ENCODE data around the gene PITPNM3.

PITPNM3 gene

DNA sequence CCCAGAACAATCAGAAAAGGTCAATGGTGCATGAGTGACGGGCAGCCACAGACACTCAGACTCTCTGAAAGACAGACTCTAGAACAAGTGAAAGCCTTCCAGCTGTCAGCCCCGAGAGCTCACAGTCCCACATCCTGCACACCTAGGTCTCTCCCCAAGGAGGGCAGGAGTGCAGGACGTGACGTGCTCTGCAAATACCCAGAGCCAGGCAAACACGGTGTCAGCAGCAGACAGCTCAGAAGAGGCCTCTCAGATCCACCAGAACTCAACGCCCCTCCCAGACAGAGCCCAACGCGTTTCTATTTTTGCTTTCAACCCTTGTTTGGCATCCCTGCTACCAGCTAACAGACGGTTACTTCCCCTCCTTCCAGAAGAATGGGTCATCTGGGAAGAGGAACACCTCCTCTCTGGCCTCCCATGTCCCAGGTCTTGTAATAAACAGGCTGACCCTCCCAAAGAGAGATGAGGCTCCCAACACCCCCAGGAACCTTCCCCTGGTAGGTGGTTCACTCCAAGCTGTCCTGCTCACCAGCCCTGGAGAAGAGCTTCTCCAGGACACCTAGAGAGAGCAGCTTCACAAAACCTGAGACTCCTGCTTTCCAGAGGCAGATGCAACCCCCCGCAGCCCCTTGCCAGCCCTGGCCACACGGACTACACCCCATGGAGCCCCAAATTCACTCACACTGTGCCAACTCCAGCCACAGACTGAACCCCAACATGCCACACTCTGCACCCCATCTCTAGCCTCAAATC lies 7.6 kb downstream of the PITPNM3 start:
- no peak overlapping the region; the same call in 1 of the 2 replicates for H2AFZ ChIP-seq (ENCODE audit: low read length)

DNA sequence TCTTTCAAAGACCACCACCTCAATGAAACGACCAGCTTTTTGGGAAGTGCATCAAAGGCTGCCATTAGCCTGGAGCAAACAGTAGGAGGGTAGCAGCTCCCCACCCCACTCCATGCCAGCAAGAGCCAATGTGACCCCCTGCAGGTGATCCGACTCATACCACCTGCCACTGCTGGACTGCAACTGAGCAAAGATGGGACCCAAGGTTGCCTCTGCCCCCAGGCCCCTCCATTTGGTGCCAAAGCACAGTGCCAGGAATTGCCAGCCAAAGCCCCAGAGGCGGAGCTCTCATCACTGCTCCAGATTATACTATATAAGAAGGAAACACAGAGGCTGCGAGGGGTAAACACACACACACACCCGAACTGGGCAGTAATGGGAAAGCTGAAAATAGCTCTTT lies 8.3 kb downstream of the PITPNM3 start:
- Histone ChIP-seq H3K9me3 (ENCODE audit: insufficient read depth, low read depth, low read length) (no peaks in the 10 kb centered on the region), H3K36me3 (ENCODE audit: insufficient read depth, low read length) (no peaks in the 10 kb centered on the region), H3K27me3 (ENCODE audit: insufficient read depth, low read length, poor library complexity, severe bottlenecking) (no peaks in the 10 kb centered on the region), H3F3A (ENCODE audit: low read depth) (no peaks in the 10 kb centered on the region), H3K9me2 (replicated peaks; ENCODE audit: low read depth, low read length) (no peaks in the 10 kb centered on the region), H3K79me2 (ENCODE audit: insufficient read depth, low read length) (no peaks in the 10 kb centered on the region), H4K20me1 (ENCODE audit: insufficient read depth, low read length, poor library complexity, severe bottlenecking) (no peaks in the 10 kb centered on the region), H3K4me2 (ENCODE audit: low read depth, low read length, poor library complexity, severe bottlenecking) (no peak overlapping the region), H2AFZ (ENCODE audit: low read length) (no peak overlapping the region; the same call in 1 of the 2 replicates), H3K4me1 (ENCODE audit: insufficient read depth, low read length, poor library complexity, severe bottlenecking) (no peaks in the 10 kb centered on the region), H3K4me3 (ENCODE audit: low read length, poor library complexity, severe bottlenecking) (no peak overlapping the region), H3K9ac (ENCODE audit: low read depth, low read length, poor library complexity, severe bottlenecking) (no peak overlapping the region)
- TF ChIP-seq EZH2phosphoT487 (IDR thresholded peaks at IDR 0.05; ENCODE audit: borderline replicate concordance) = no peak
- TF ChIP-seq, protein P1, sequence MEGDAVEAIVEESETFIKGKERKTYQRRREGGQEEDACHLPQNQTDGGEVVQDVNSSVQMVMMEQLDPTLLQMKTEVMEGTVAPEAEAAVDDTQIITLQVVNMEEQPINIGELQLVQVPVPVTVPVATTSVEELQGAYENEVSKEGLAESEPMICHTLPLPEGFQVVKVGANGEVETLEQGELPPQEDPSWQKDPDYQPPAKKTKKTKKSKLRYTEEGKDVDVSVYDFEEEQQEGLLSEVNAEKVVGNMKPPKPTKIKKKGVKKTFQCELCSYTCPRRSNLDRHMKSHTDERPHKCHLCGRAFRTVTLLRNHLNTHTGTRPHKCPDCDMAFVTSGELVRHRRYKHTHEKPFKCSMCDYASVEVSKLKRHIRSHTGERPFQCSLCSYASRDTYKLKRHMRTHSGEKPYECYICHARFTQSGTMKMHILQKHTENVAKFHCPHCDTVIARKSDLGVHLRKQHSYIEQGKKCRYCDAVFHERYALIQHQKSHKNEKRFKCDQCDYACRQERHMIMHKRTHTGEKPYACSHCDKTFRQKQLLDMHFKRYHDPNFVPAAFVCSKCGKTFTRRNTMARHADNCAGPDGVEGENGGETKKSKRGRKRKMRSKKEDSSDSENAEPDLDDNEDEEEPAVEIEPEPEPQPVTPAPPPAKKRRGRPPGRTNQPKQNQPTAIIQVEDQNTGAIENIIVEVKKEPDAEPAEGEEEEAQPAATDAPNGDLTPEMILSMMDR (conservative IDR thresholded peaks at IDR 0.05; ENCODE audit: low read length) = no peak

More for the DNA sequence above, 7.6 kb downstream of the PITPNM3 start:
- Histone ChIP-seq H3K27me3 (ENCODE audit: insufficient read depth, low read length, poor library complexity, severe bottlenecking) (no peaks in the 10 kb centered on the region), H3F3A (ENCODE audit: low read depth) (no peaks in the 10 kb centered on the region), H3K79me2 (ENCODE audit: insufficient read depth, low read length) (no peaks in the 10 kb centered on the region), H3K9me3 (ENCODE audit: insufficient read depth, low read depth, low read length) (no peaks in the 10 kb centered on the region), H3K4me1 (ENCODE audit: insufficient read depth, low read length, poor library complexity, severe bottlenecking) (no peaks in the 10 kb centered on the region), H3K9ac (ENCODE audit: low read depth, low read length, poor library complexity, severe bottlenecking) (no peak overlapping the region), H3K9me2 (replicated peaks; ENCODE audit: low read depth, low read length) (no peaks in the 10 kb centered on the region), H3K4me2 (ENCODE audit: low read depth, low read length, poor library complexity, severe bottlenecking) (no peak overlapping the region), H3K36me3 (ENCODE audit: insufficient read depth, low read length) (no peaks in the 10 kb centered on the region), H3K4me3 (ENCODE audit: low read length, poor library complexity, severe bottlenecking) (no peak overlapping the region), H4K20me1 (ENCODE audit: insufficient read depth, low read length, poor library complexity, severe bottlenecking) (no peaks in the 10 kb centered on the region)
- TF ChIP-seq EZH2phosphoT487 (IDR thresholded peaks at IDR 0.05; ENCODE audit: borderline replicate concordance) = no peak
- TF ChIP-seq, protein P1 (conservative IDR thresholded peaks at IDR 0.05; ENCODE audit: low read length) = no peak

- H3F3A ChIP-seq (ENCODE audit: low read depth) = no peaks in the 10 kb centered on the region
- no peaks in the 10 kb centered on the region for H3K36me3 ChIP-seq (ENCODE audit: insufficient read depth, low read length)
- no peaks in the 10 kb centered on the region for H4K20me1 ChIP-seq (ENCODE audit: insufficient read depth, low read length, poor library complexity, severe bottlenecking)
- H3K79me2 ChIP-seq (ENCODE audit: insufficient read depth, low read length) = no peaks in the 10 kb centered on the region
- no peak overlapping the region for H3K4me2 ChIP-seq (ENCODE audit: low read depth, low read length, poor library complexity, severe bottlenecking)
- H3K4me1 ChIP-seq (ENCODE audit: insufficient read depth, low read length, poor library complexity, severe bottlenecking) = no peaks in the 10 kb centered on the region
- no peaks in the 10 kb centered on the region for H3K9me2 ChIP-seq (replicated peaks; ENCODE audit: low read depth, low read length)
- H3K9me3 ChIP-seq (ENCODE audit: insufficient read depth, low read depth, low read length) = no peaks in the 10 kb centered on the region
- TF ChIP-seq, protein P1 (conservative IDR thresholded peaks at IDR 0.05; ENCODE audit: low read length) = no peak
- no peak for TF ChIP-seq EZH2phosphoT487 (IDR thresholded peaks at IDR 0.05; ENCODE audit: borderline replicate concordance)
- no peak overlapping the region for H2AFZ ChIP-seq (ENCODE audit: low read length)
- no peaks in the 10 kb centered on the region for H3K27me3 ChIP-seq (ENCODE audit: insufficient read depth, low read length, poor library complexity, severe bottlenecking)
- H3K4me3 ChIP-seq (ENCODE audit: low read length, poor library complexity, severe bottlenecking) = no peak overlapping the region
- H3K9ac ChIP-seq (ENCODE audit: low read depth, low read length, poor library complexity, severe bottlenecking) = no peak overlapping the region
Measured at GRCh38 chr17:6547336-6547735, 9.0 kb downstream of the PITPNM3 start.

Measured in Loucy (cell line).